H1 (cell line): Measurements from ENCODE around the gene CTDP1. TPM values are rescaled to one million over a fixed set of nuclear protein-coding genes. Genes with fewer than 3 reads are reported as not detected.

Experiments
- CEBPB ChIP-seq: IDR thresholded peaks from 2 replicates; pipeline ENCODE4 v1.6.1; 2012; ENCODE audit warnings: low read depth, low read length
- CHD7 ChIP-seq: fragments of 300-600 bp; sonication (generic); IDR thresholded peaks from 2 replicates; pipeline ENCODE4 v1.7.1; 2012; ENCODE audit warnings: low read length, moderate library complexity, mild to moderate bottlenecking, inconsistent platforms; ENCODE audit not compliant: insufficient replicate concordance
- HDAC2 ChIP-seq, 2 experiments: fragments of 300-600 bp in 1 of 2; sonication (generic) in 1 of 2; IDR thresholded peaks; 2 replicates each; pipeline ENCODE4 v1.6.1; 2011 to 2012; ENCODE audit warnings: low read depth in 2 of 2, low read length in 2 of 2, mild to moderate bottlenecking in 2 of 2, moderate library complexity in 2 of 2, borderline replicate concordance in 1 of 2, inconsistent platforms in 1 of 2
- NANOG ChIP-seq: IDR thresholded peaks from 2 replicates; pipeline ENCODE4 v1.6.1; 2011; ENCODE audit warnings: low read length, low read depth, mild to moderate bottlenecking, inconsistent platforms; ENCODE audit not compliant: insufficient read depth, poor library complexity, severe bottlenecking
- POU5F1 ChIP-seq: IDR thresholded peaks from 2 replicates; pipeline ENCODE4 v1.6.1; 2011; ENCODE audit warnings: low read depth, mild to moderate bottlenecking, low read length, moderate library complexity
- SUZ12 ChIP-seq: fragments of 200-600 bp; sonication (generic); IDR thresholded peaks from 2 replicates; pipeline ENCODE4 v1.6.1; 2012; ENCODE audit warnings: mild to moderate bottlenecking, inconsistent platforms, low read length, moderate library complexity, mixed read lengths
- polyA plus RNA-seq, 7 experiments: library from polyadenylated mRNA; depleted of rRNA in 3 of 7; stranded (reverse) in 5 of 7; unstranded in 2 of 7; fragments of >200 nt in 5 of 7; fragments of 200-250 nt in 2 of 7; gene quantifications; 1 replicate in 5 of 7; 2 replicates in 1 of 7; 4 replicates in 1 of 7; pipeline versions ENCODE4 v1.2.1 to v1.2.3, GENCODE V29; 2011 to 2013; ENCODE audit warnings: missing spikeins in 2 of 7, mixed read lengths in 2 of 7
- total RNA-seq: library from RNA; stranded (reverse); fragmentation: NEBNext Ultra II Directional; extraction: Animal tissue kit (Norgen Biotek cat#: 25700); gene quantifications from 2 replicates; pipeline ENCODE4 v1.2.1, GENCODE V29; 2021

CTDP1 gene
- total and polyA plus RNA-seq, 2 of the 8 experiments (the other 6 are each of a cell fraction or from before 2014, with no cell fraction given) = 16.6 to 37.0 TPM

GRCh38 chr18:79775441-79776221 is 96.0 kb downstream of the CTDP1 start (continued):
- no peak for TF ChIP-seq CHD7
- no peak for TF ChIP-seq CEBPB
- no peak for TF ChIP-seq POU5F1
- TF ChIP-seq NANOG = no peak
- TF ChIP-seq SUZ12 = no peak
- TF ChIP-seq HDAC2 (IDR thresholded peaks at IDR 0.05; ENCODE audit: borderline replicate concordance in 1 of 2, low read depth in 2 of 2, low read length in 2 of 2) = no peak
- TF ChIP-seq, all 59 proteins: peak for 0
